A673 (cell line): ENCODE results near the gene COMMD8.

ENCODE experiments used
- EZH2 ChIP-seq: fragments of 200-600 bp; sonication (generic); IDR thresholded peaks from 2 replicates; pipeline ENCODE4 v1.6.1; 2017; ENCODE audit warnings: borderline replicate concordance, low read depth, mild to moderate bottlenecking, mixed read lengths, antibody characterized with exemption, low read length; ENCODE audit not compliant: poor library complexity, severe bottlenecking
- TF ChIP-seq, protein P1 (sequence below): fragments of 300-800, 200-600 bp; sonication (generic); conservative IDR thresholded peaks from 2 replicates; pipeline ENCODE4 v1.5.1; 2017; ENCODE audit warnings: low read depth, mild to moderate bottlenecking, antibody characterized with exemption, low read length, moderate library complexity, mixed read lengths

DNA sequence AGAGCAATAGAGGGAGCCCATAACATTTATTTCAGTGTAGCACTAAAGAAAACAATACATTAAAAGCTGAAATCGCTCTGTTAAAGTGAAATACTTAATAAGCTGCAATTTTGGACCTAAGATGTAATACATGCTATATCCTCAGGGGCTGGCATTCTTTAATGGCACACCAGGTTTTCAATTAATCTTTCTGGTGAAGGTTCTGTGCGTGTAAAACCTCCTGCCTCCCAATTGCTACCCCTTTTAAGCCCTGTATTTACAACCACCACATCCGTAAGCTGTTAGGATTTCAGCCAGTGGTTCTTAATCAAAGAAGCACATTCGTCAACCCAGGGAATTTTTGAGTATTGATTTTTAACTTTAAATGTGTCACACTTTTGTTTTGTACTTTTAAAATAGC is 7.6 kb upstream of the COMMD8 start:
- no peak for TF ChIP-seq EZH2
- TF ChIP-seq, protein P1, sequence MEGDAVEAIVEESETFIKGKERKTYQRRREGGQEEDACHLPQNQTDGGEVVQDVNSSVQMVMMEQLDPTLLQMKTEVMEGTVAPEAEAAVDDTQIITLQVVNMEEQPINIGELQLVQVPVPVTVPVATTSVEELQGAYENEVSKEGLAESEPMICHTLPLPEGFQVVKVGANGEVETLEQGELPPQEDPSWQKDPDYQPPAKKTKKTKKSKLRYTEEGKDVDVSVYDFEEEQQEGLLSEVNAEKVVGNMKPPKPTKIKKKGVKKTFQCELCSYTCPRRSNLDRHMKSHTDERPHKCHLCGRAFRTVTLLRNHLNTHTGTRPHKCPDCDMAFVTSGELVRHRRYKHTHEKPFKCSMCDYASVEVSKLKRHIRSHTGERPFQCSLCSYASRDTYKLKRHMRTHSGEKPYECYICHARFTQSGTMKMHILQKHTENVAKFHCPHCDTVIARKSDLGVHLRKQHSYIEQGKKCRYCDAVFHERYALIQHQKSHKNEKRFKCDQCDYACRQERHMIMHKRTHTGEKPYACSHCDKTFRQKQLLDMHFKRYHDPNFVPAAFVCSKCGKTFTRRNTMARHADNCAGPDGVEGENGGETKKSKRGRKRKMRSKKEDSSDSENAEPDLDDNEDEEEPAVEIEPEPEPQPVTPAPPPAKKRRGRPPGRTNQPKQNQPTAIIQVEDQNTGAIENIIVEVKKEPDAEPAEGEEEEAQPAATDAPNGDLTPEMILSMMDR, result no peak
